B cell (primary cell): ENCODE data around the gene ZNF547. TPM values are rescaled to one million over a fixed set of nuclear protein-coding genes. Genes with fewer than 3 reads are reported as not detected.
A peak's percentile ranks its signal among the peaks of the same experiment; 100 is the strongest.

Experiments
- ATAC-seq: fragments of 200-7000 bp; cut with Tn5 transposase; one replicate; pipeline ENCODE4 v1.10.0; 2021; ENCODE audit warnings: low read depth, mild to moderate bottlenecking, moderate number of reproducible peaks, moderate library complexity
- CTCF ChIA-PET: fragments of 350-600 bp; sonication (Branson Sonifier 250); formaldehyde crosslinking; loops from one replicate; lab custom pipeline; 2021; ENCODE audit warnings: antibody characterized with exemption, inconsistent platforms; lab: Charles Lee
- POLR2A ChIA-PET: fragments of 350-600 bp; sonication (Branson Sonifier 250); formaldehyde crosslinking; loops from one replicate; lab custom pipeline; 2021; ENCODE audit warnings: antibody characterized with exemption; lab: Charles Lee
- DNase-seq: peaks from one replicate; pipeline ENCODE4 v3.0.0; 2013
- H2AFZ ChIP-seq: 2 replicates; pipeline ENCODE4 v1.6.1; 2012; ENCODE audit warnings: mild to moderate bottlenecking, low read depth, low read length; ENCODE audit not compliant: insufficient read depth, poor library complexity, severe bottlenecking
- H3K27ac ChIP-seq, 2 donors: 1 replicate in 1 of 2; 2 replicates in 1 of 2; pipeline ENCODE4 v1.5.1; 2012 to 2013; ENCODE audit warnings: low read length in 2 of 2, mild to moderate bottlenecking in 2 of 2, moderate library complexity in 1 of 2
- H3K27me3 ChIP-seq, 4 experiments: fragments of 200-600 bp in 1 of 4; sonication (generic) in 1 of 4; replicated peaks in 1 of 4; 1 replicate in 2 of 4; 2 replicates in 2 of 4; pipeline versions ENCODE4 v1.6.1 to v1.7.0; 2013 to 2016; ENCODE audit warnings: low read length in 3 of 4, mild to moderate bottlenecking in 2 of 4, mixed read lengths in 1 of 4, moderate library complexity in 1 of 4; ENCODE audit not compliant: insufficient read depth in 4 of 4, control insufficient read depth in 3 of 4; ENCODE audit errors: control extremely low read depth in 1 of 4
- H3K36me3 ChIP-seq, 2 experiments: replicated peaks in 1 of 2; 1 replicate in 1 of 2; 2 replicates in 1 of 2; pipeline versions ENCODE4 v1.6.1 to v1.7.1; 2013; ENCODE audit warnings: low read length in 1 of 2; ENCODE audit not compliant: insufficient read depth in 2 of 2, control insufficient read depth in 1 of 2; ENCODE audit errors: control extremely low read depth in 1 of 2, extremely low read depth in 1 of 2
- H3K4me1 ChIP-seq, 2 donors: fragments of 200-600 bp in 1 of 2; sonication (generic) in 1 of 2; 1 replicate in 1 of 2; 2 replicates in 1 of 2; pipeline versions ENCODE4 v1.5.1 to v1.6.1; 2013 to 2017; ENCODE audit warnings: low read length in 2 of 2; ENCODE audit not compliant: control insufficient read depth in 2 of 2, insufficient read depth in 2 of 2
- H3K4me2 ChIP-seq: replicated peaks from 2 replicates; pipeline ENCODE3; 2012; ENCODE audit warnings: mild to moderate bottlenecking, low read depth, low read length; ENCODE audit not compliant: poor library complexity, severe bottlenecking
- H3K4me3 ChIP-seq, 5 experiments: fragments of 200-600 bp in 1 of 5; sonication (generic) in 1 of 5; 1 replicate in 3 of 5; 2 replicates in 2 of 5; pipeline versions ENCODE4 v1.5.1 to v1.7.0; 2011 to 2016; ENCODE audit warnings: low read length in 4 of 5, mild to moderate bottlenecking in 4 of 5, low read depth in 2 of 5, control low read depth in 1 of 5, moderate library complexity in 1 of 5; ENCODE audit not compliant: insufficient read depth in 1 of 5; ENCODE audit errors: control extremely low read depth in 1 of 5, extremely low read depth in 1 of 5
- H3K79me2 ChIP-seq: fragments of 200-600 bp; sonication (generic); one replicate; pipeline ENCODE4 v1.6.0; 2016; ENCODE audit warnings: low read length; ENCODE audit not compliant: control insufficient read depth, insufficient read depth
- H3K9ac ChIP-seq: fragments of 200-600 bp; sonication (generic); 2 replicates; pipeline ENCODE4 v1.6.1; 2017; ENCODE audit warnings: mild to moderate bottlenecking, low read length, moderate library complexity
- H3K9me3 ChIP-seq, 3 donors: one replicate each; pipeline versions ENCODE4 v1.6.1 to v1.7.1; 2013; ENCODE audit warnings: low read length in 2 of 3; ENCODE audit not compliant: control insufficient read depth in 2 of 3, insufficient read depth in 1 of 3; ENCODE audit errors: control extremely low read depth in 1 of 3
- H4K20me1 ChIP-seq: 2 replicates; pipeline ENCODE4 v1.6.0; 2012; ENCODE audit warnings: mild to moderate bottlenecking, low read length; ENCODE audit not compliant: insufficient read depth, control insufficient read depth, poor library complexity, severe bottlenecking
- H3K27ac Mint-ChIP-seq: one replicate; pipeline ENCODE4 v1.8.0; 2021; ENCODE audit warnings: mixed read lengths
- H3K27me3 Mint-ChIP-seq: one replicate; pipeline ENCODE4 v1.8.0; 2021; ENCODE audit warnings: mixed read lengths
- H3K4me1 Mint-ChIP-seq: one replicate; pipeline ENCODE4 v1.8.0; 2021; ENCODE audit warnings: mixed read lengths
- H3K4me3 Mint-ChIP-seq: one replicate; pipeline ENCODE4 v1.8.0; 2021; ENCODE audit warnings: mixed read lengths
- H3K9me3 Mint-ChIP-seq: one replicate; pipeline ENCODE4 v1.8.0; 2022; ENCODE audit warnings: mixed read lengths; ENCODE audit not compliant: insufficient read depth
- CTCF ChIP-seq: fragments of 200-600 bp; IDR thresholded peaks from one replicate; pipeline ENCODE4 v1.8.0; 2022; ENCODE audit warnings: antibody characterized with exemption, mild to moderate bottlenecking
- EZH2 ChIP-seq: IDR thresholded peaks from 2 replicates; pipeline ENCODE4 v1.6.1; 2012; ENCODE audit warnings: borderline replicate concordance, low read depth, mild to moderate bottlenecking, moderate library complexity, low read length; ENCODE audit not compliant: insufficient read depth, poor library complexity, severe bottlenecking
- WGBS: methylation state at CpG from one replicate; pipeline ENCODE4 v1.1.5; 2013; ENCODE audit warnings: missing lambda C conversion rate; ENCODE audit not compliant: insufficient coverage; 5-methylcytosine and 5-hydroxymethylcytosine counted together
- intact Hi-C: fragments of 100-400 bp; cut with micrococcal nuclease; formaldehyde crosslinking; loops from one replicate; pipeline ENCODE4 v1.10.0; 2022
- polyA plus RNA-seq: library from polyadenylated mRNA; depleted of rRNA; stranded (reverse); fragments of >200 nt; gene quantifications from 2 replicates; pipeline ENCODE4 v1.2.3, GENCODE V29; 2012
- total RNA-seq, 2 donors: library from RNA; stranded (reverse); fragments of 120-200 nt in 1 of 2; gene quantifications; 1 replicate in 1 of 2; 2 replicates in 1 of 2; pipeline versions ENCODE4 v1.2.3 to v1.2.4, GENCODE V29; 2013 to 2022

The ZNF547 gene
- total and polyA plus RNA-seq, 2 donors (not counting 1 experiment from before 2014, with no cell fraction given): 2.6 to 9.7 TPM

- CTCF ChIA-PET: no interaction called here
Measured at GRCh38 chr19:57410877-57411671, 47.7 kb downstream of the ZNF547 start, which contains the start of gene ZNF17. Gene ZNF17 (plus strand): TSS chr19:57411161. CDS start chr19:57413616, 2,455 bp downstream.

More at GRCh38 chr19:57410877-57411671, 47.7 kb downstream of the ZNF547 start, which contains the start of gene ZNF17:
- H3K36me3 ChIP-seq: peaks cover 7 to 18% of the 10 kb centered on the region in 2 experiments
- H3K9ac ChIP-seq: peak within 1 kb of the TSS; percentile 96
- peak within 1 kb of the TSS; percentile 98 for H2AFZ ChIP-seq
- H3K79me2 ChIP-seq: peaks cover 51% of the 10 kb centered on the region
- H4K20me1 ChIP-seq: peaks cover 8% of the 10 kb centered on the region
- Mint-ChIP-seq H3K27me3 (no peaks in the 10 kb centered on the region), H3K4me3 (peak within 1 kb of the TSS; percentile 97), H3K27ac (peak within 1 kb of the TSS; percentile 89), H3K9me3 (peaks cover 1% of the 10 kb centered on the region), H3K4me1 (peaks cover 26% of the 10 kb centered on the region)
- peak within 1 kb of the TSS; percentile 66 to 98 (median 89) for H3K4me3 ChIP-seq
- H3K4me2 ChIP-seq: peak within 1 kb of the TSS; percentile 92
- ATAC-seq (peak; percentile 100), DNase-seq (peak; percentile 93)
- POLR2A ChIA-PET: interaction anchor here (1.5 kb wide), 1 partner anchor 22 kb away, joined by 5 read pairs; the partner anchor contains the start of gene ZNF548
- intact Hi-C loops: loop anchor here (1.0 kb wide), 9 partner anchors 22 to 270 kb away; partner anchors contain the start of genes TRAPPC2B, ZNF304, ZNF416 and ZNF419
- peaks cover 12 to 17% of the 10 kb centered on the region in 2 donors for H3K4me1 ChIP-seq
- TF ChIP-seq CTCF: no peak
- TF ChIP-seq EZH2: no peak
- WGBS: under 1% methylated on average over 55 of the region's 55 CpGs
- no peaks in the 10 kb centered on the region for H3K27me3 ChIP-seq
- H3K27ac ChIP-seq: peak within 1 kb of the TSS; percentile 22 to 77
- H3K9me3 ChIP-seq: no peaks in the 10 kb centered on the region
